CD14-positive monocyte (primary cell): Measurements from ENCODE around the gene KDR. TPM values are rescaled to one million over a fixed set of nuclear protein-coding genes. Genes with fewer than 3 reads are reported as not detected.
A peak's percentile ranks its signal among the peaks of the same experiment; 100 is the strongest.

Source experiments
- DNase-seq, 3 donors: peaks; one replicate each; pipeline ENCODE4 v3.0.0-alpha.2; 2011 to 2022
- H2AFZ ChIP-seq: 2 replicates; pipeline ENCODE4 v1.6.0; 2012; ENCODE audit warnings: mild to moderate bottlenecking, low read depth, low read length, inconsistent platforms; ENCODE audit not compliant: insufficient read depth, poor library complexity, severe bottlenecking
- H3K27ac ChIP-seq, 2 donors: 1 replicate in 1 of 2; 2 replicates in 1 of 2; pipeline ENCODE4 v1.5.1; 2012 to 2013; ENCODE audit warnings: low read length in 2 of 2, control low read depth in 1 of 2, inconsistent platforms in 1 of 2, low read depth in 1 of 2, mild to moderate bottlenecking in 1 of 2
- H3K27me3 ChIP-seq, 2 donors: one replicate each; pipeline versions ENCODE4 v1.6.0 to v1.6.1; 2011 to 2013; ENCODE audit warnings: low read length in 2 of 2; ENCODE audit not compliant: control insufficient read depth in 2 of 2, insufficient read depth in 2 of 2
- H3K36me3 ChIP-seq, 2 donors: replicated peaks in 1 of 2; 1 replicate in 1 of 2; 2 replicates in 1 of 2; pipeline versions ENCODE4 v1.5.1 to v1.6.1; 2012 to 2013; ENCODE audit warnings: low read length in 2 of 2, control low read depth in 1 of 2, inconsistent platforms in 1 of 2, mild to moderate bottlenecking in 1 of 2; ENCODE audit not compliant: insufficient read depth in 2 of 2, control insufficient read depth in 1 of 2
- H3K4me1 ChIP-seq, 2 donors: 1 replicate in 1 of 2; 2 replicates in 1 of 2; pipeline versions ENCODE4 v1.5.1 to v1.6.1; 2012 to 2013; ENCODE audit warnings: low read length in 2 of 2, control low read depth in 1 of 2, inconsistent platforms in 1 of 2, mild to moderate bottlenecking in 1 of 2, moderate library complexity in 1 of 2; ENCODE audit not compliant: insufficient read depth in 2 of 2, control insufficient read depth in 1 of 2
- H3K4me2 ChIP-seq: replicated peaks from 2 replicates; pipeline ENCODE3; 2012; ENCODE audit warnings: low read length, moderate library complexity, mild to moderate bottlenecking; ENCODE audit not compliant: poor library complexity, severe bottlenecking; ENCODE audit errors: extremely low read depth
- H3K4me3 ChIP-seq, 3 experiments: fragments of 200-600 bp in 1 of 3; sonication (generic) in 1 of 3; replicated peaks in 1 of 3; 1 replicate in 2 of 3; 2 replicates in 1 of 3; pipeline ENCODE4 v1.5.1; 2011 to 2013; ENCODE audit warnings: low read length in 3 of 3, mild to moderate bottlenecking in 3 of 3, control low read depth in 2 of 3, low read depth in 2 of 3, inconsistent platforms in 1 of 3, moderate library complexity in 1 of 3
- H3K79me2 ChIP-seq: 2 replicates; pipeline ENCODE4 v1.6.0; 2012; ENCODE audit warnings: mild to moderate bottlenecking, control low read depth, inconsistent platforms, low read length, moderate library complexity; ENCODE audit not compliant: insufficient read depth
- H3K9ac ChIP-seq: 2 replicates; pipeline ENCODE4 v1.6.0; 2017; ENCODE audit warnings: low read length, mild to moderate bottlenecking; ENCODE audit not compliant: insufficient read depth, poor library complexity, severe bottlenecking
- H3K9me3 ChIP-seq, 2 donors: replicated peaks in 1 of 2; 1 replicate in 1 of 2; 2 replicates in 1 of 2; pipeline versions ENCODE4 v1.5.1 to v1.6.1; 2012 to 2013; ENCODE audit warnings: low read length in 2 of 2, control low read depth in 1 of 2; ENCODE audit not compliant: control insufficient read depth in 1 of 2, insufficient read depth in 1 of 2
- H4K20me1 ChIP-seq: 2 replicates; pipeline ENCODE4 v1.6.0; 2012; ENCODE audit warnings: mild to moderate bottlenecking, low read length, control low read depth, moderate library complexity; ENCODE audit not compliant: insufficient read depth
- H3K27ac Mint-ChIP-seq, 7 donors: one replicate each; pipeline ENCODE4 v1.8.0; 2020; ENCODE audit warnings: mild to moderate bottlenecking in 7 of 7, mixed read lengths in 7 of 7, moderate library complexity in 6 of 7, inconsistent platforms in 2 of 7
- H3K27me3 Mint-ChIP-seq, 3 donors: one replicate each; pipeline ENCODE4 v1.8.0; 2021 to 2022; ENCODE audit warnings: low read depth in 3 of 3, mild to moderate bottlenecking in 3 of 3, mixed read lengths in 3 of 3, moderate library complexity in 3 of 3, inconsistent platforms in 1 of 3
- H3K36me3 Mint-ChIP-seq, 2 donors: one replicate each; pipeline ENCODE4 v1.8.0; 2020; ENCODE audit warnings: mixed read lengths in 2 of 2, inconsistent platforms in 1 of 2, mild to moderate bottlenecking in 1 of 2
- H3K4me1 Mint-ChIP-seq: one replicate; pipeline ENCODE4 v1.8.0; 2020; ENCODE audit warnings: mild to moderate bottlenecking, mixed read lengths
- H3K4me3 Mint-ChIP-seq, 2 donors: one replicate each; pipeline ENCODE4 v1.8.0; 2020; ENCODE audit warnings: mild to moderate bottlenecking in 2 of 2, mixed read lengths in 2 of 2, moderate library complexity in 1 of 2
- H3K9me3 Mint-ChIP-seq, 7 donors: one replicate each; pipeline ENCODE4 v1.8.0; 2020 to 2022; ENCODE audit warnings: mixed read lengths in 7 of 7, mild to moderate bottlenecking in 6 of 7, moderate library complexity in 6 of 7, inconsistent platforms in 2 of 7
- CTCF ChIP-seq: fragments of 200-600 bp; IDR thresholded peaks from one replicate; pipeline ENCODE4 v1.8.0; 2022; ENCODE audit warnings: antibody characterized with exemption, mild to moderate bottlenecking
- WGBS: methylation state at CpG from one replicate; pipeline ENCODE4 v1.1.5; 2013; ENCODE audit warnings: missing lambda C conversion rate; ENCODE audit not compliant: insufficient coverage; 5-methylcytosine and 5-hydroxymethylcytosine counted together
- intact Hi-C, 2 donors: fragments of 100-400 bp; cut with micrococcal nuclease; formaldehyde crosslinking; loops; one replicate each; pipeline versions ENCODE4 v1.15.0 to v1.15.1; 2023
- polyA plus RNA-seq, 3 donors: library from polyadenylated mRNA; depleted of rRNA in 1 of 3; unstranded in 2 of 3; stranded (reverse) in 1 of 3; fragments of 300-500 nt in 2 of 3; fragments of >200 nt in 1 of 3; fragmentation: Illumina TruSeq in 2 of 3; gene quantifications; 1 replicate in 2 of 3; 2 replicates in 1 of 3; pipeline ENCODE4 v1.2.3, GENCODE V29; 2012 to 2021

Gene KDR
- polyA plus RNA-seq, 3 donors: not detected

- Mint-ChIP-seq H3K27me3 (peaks cover under 1 to 5% (median 5%) of the 10 kb centered on the region in 3 donors), H3K4me1 (no peaks in the 10 kb centered on the region), H3K9me3 (peaks cover 0 to 4% (median 2%) of the 10 kb centered on the region in 7 donors), H3K4me3 (no peak overlapping the region), H3K27ac (no peak overlapping the region), H3K36me3 (no peaks in the 10 kb centered on the region)
- H3K4me1 ChIP-seq: no peaks in the 10 kb centered on the region
- no CpG with 5 or more reads among the region's 1 CpG for WGBS
- H3K79me2 ChIP-seq: no peaks in the 10 kb centered on the region
- H3K9ac ChIP-seq: no peak overlapping the region
- no peak overlapping the region for H3K4me3 ChIP-seq
- H3K27me3 ChIP-seq: peaks cover 0 to 4% of the 10 kb centered on the region in 2 donors
- no peak for DNase-seq
- H3K4me2 ChIP-seq: no peak overlapping the region
- no peaks in the 10 kb centered on the region for H3K9me3 ChIP-seq
- intact Hi-C loops: no loop called here
- H3K27ac ChIP-seq: no peak overlapping the region
- H2AFZ ChIP-seq: no peak overlapping the region
- no peaks in the 10 kb centered on the region for H4K20me1 ChIP-seq
- no peak for TF ChIP-seq CTCF
- H3K36me3 ChIP-seq: no peaks in the 10 kb centered on the region
Measured at GRCh38 chr4:55132775-55133174, 7.4 kb upstream of the KDR start.

- Mint-ChIP-seq H3K4me3 (peak overlapping the region in 1 of 2 donors; percentile 35), H3K36me3 (no peaks in the 10 kb centered on the region), H3K27me3 (peaks cover 40 to 51% (median 44%) of the 10 kb centered on the region in 3 donors), H3K4me1 (peaks cover 7% of the 10 kb centered on the region), H3K27ac (no peak overlapping the region), H3K9me3 (peaks cover 0 to 15% (median 6%) of the 10 kb centered on the region in 7 donors)
- no peak overlapping the region for H3K9ac ChIP-seq
- intact Hi-C loops: no loop called here
- H3K27me3 ChIP-seq: peaks cover 34 to 51% of the 10 kb centered on the region in 2 donors
- no peak overlapping the region for H3K27ac ChIP-seq
- H3K9me3 ChIP-seq: peaks cover 0 to 23% of the 10 kb centered on the region in 2 donors
- no peak for TF ChIP-seq CTCF
- H3K4me1 ChIP-seq: peaks cover 6 to 9% of the 10 kb centered on the region in 2 donors
- H3K36me3 ChIP-seq: no peaks in the 10 kb centered on the region
- WGBS: no CpG with 5 or more reads among the region's 4 CpGs
- H3K79me2 ChIP-seq: no peaks in the 10 kb centered on the region
- no peak overlapping the region for H2AFZ ChIP-seq
- H4K20me1 ChIP-seq: no peaks in the 10 kb centered on the region
- no peak overlapping the region for H3K4me3 ChIP-seq
- H3K4me2 ChIP-seq: no peak overlapping the region
- DNase-seq: no peak
Measured at GRCh38 chr4:55127521-55127920, 2.1 kb upstream of the KDR start.
